OCI-LY7 (cell line): ENCODE measurements around the gene PHACTR3.

Experiments
- EZH2phosphoT487 ChIP-seq: fragments of 200-600 bp; sonication (generic); IDR thresholded peaks from 2 replicates; pipeline ENCODE4 v1.6.1; 2018; ENCODE audit warnings: low read depth, borderline replicate concordance, mild to moderate bottlenecking, mixed run types, antibody characterized with exemption, low read length, moderate library complexity, mixed read lengths
- TF ChIP-seq, protein P1 (sequence below): fragments of 200-600 bp; sonication (generic); conservative IDR thresholded peaks from 2 replicates; pipeline ENCODE4 v1.5.1; 2014; ENCODE audit warnings: mild to moderate bottlenecking, antibody characterized with exemption, low read length, moderate library complexity, mixed read lengths

GRCh38 chr20:59698598-59698997 lies 94.3 kb downstream of the PHACTR3 start:
- TF ChIP-seq, protein P1, sequence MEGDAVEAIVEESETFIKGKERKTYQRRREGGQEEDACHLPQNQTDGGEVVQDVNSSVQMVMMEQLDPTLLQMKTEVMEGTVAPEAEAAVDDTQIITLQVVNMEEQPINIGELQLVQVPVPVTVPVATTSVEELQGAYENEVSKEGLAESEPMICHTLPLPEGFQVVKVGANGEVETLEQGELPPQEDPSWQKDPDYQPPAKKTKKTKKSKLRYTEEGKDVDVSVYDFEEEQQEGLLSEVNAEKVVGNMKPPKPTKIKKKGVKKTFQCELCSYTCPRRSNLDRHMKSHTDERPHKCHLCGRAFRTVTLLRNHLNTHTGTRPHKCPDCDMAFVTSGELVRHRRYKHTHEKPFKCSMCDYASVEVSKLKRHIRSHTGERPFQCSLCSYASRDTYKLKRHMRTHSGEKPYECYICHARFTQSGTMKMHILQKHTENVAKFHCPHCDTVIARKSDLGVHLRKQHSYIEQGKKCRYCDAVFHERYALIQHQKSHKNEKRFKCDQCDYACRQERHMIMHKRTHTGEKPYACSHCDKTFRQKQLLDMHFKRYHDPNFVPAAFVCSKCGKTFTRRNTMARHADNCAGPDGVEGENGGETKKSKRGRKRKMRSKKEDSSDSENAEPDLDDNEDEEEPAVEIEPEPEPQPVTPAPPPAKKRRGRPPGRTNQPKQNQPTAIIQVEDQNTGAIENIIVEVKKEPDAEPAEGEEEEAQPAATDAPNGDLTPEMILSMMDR, result no peak
- no peak for TF ChIP-seq EZH2phosphoT487
